ENCODE measurements around the gene REM2. TPM values are rescaled to one million over a fixed set of nuclear protein-coding genes. Genes with fewer than 3 reads are reported as not detected.

Gene REM2
- total and polyA plus RNA-seq, 10 donors: 1.4 to 5.8 (median 3.2) TPM

GRCh38 chr14:22903742-22904087, 20.7 kb downstream of the REM2 start:
- intact Hi-C loops (cut with DNase I; ENCODE audit: low total_unique reads): no loop called here
- Histone ChIP-seq H3K36me3 (peaks cover 22 to 100% (median 88%) of the 10 kb centered on the region in 6 donors), H3K27me3 (replicated peaks in 1 of 7) (no peaks in the 10 kb centered on the region), H3K27ac (no peak overlapping the region), H3K9me3 (no peaks in the 10 kb centered on the region), H3K4me3 (no peak overlapping the region), H3K4me1 (peaks cover 0 to 24% (median 9%) of the 10 kb centered on the region in 6 donors)
- no peak for TF ChIP-seq POLR2A (IDR thresholded peaks at IDR 0.05)
- no peak for TF ChIP-seq POLR2AphosphoS5 (IDR thresholded peaks at IDR 0.05)
- no peak for TF ChIP-seq CTCF (IDR thresholded peaks at IDR 0.05 in 8 of 11, conservative IDR thresholded peaks at IDR 0.05 in 3 of 11)
- no peak for DNase-seq
- WGBS, 5 donors: 95 to 100% (median 98%) methylated on average over 2 of the region's 2 CpGs

- H3K4me1 ChIP-seq: peaks cover 0 to 30% (median 10%) of the 10 kb centered on the region in 6 donors
- intact Hi-C loops (cut with DNase I; ENCODE audit: low total_unique reads): no loop called here
- H3K4me3 ChIP-seq: no peak overlapping the region
- H3K9me3 ChIP-seq: no peaks in the 10 kb centered on the region
- H3K27ac ChIP-seq: no peak overlapping the region
- no peaks in the 10 kb centered on the region for H3K27me3 ChIP-seq (replicated peaks in 1 of 7)
- no peak for TF ChIP-seq POLR2AphosphoS5 (IDR thresholded peaks at IDR 0.05)
- TF ChIP-seq CTCF (IDR thresholded peaks at IDR 0.05 in 8 of 11, conservative IDR thresholded peaks at IDR 0.05 in 3 of 11): no peak
- TF ChIP-seq POLR2A (IDR thresholded peaks at IDR 0.05): no peak
- WGBS, 5 donors: 93 to 97% (median 95%) methylated on average over 4 of the region's 4 CpGs
- H3K36me3 ChIP-seq: peaks cover 25 to 100% (median 97%) of the 10 kb centered on the region in 6 donors
- no peak for DNase-seq
These were observed 22.6 kb downstream of the REM2 start for GRCh38 chr14:22905627-22906026.

- H3K27ac ChIP-seq: no peak overlapping the region
- WGBS, 5 donors: 96 to 98% (median 97%) methylated on average over 20 of the region's 20 CpGs
- DNase-seq: no peak
- intact Hi-C loops (cut with DNase I; ENCODE audit: low total_unique reads): no loop called here
- TF ChIP-seq POLR2A (IDR thresholded peaks at IDR 0.05) (no peak), CTCF (IDR thresholded peaks at IDR 0.05 in 8 of 11, conservative IDR thresholded peaks at IDR 0.05 in 3 of 11) (no peak), POLR2AphosphoS5 (IDR thresholded peaks at IDR 0.05) (peak in 1 of 3 donors; percentile 41)
- H3K4me1 ChIP-seq: peaks cover 0 to 32% (median 8%) of the 10 kb centered on the region in 6 donors
- peaks cover 25 to 100% (median 95%) of the 10 kb centered on the region in 6 donors for H3K36me3 ChIP-seq
- no peak overlapping the region for H3K4me3 ChIP-seq
- H3K27me3 ChIP-seq (replicated peaks in 1 of 7): no peaks in the 10 kb centered on the region
- no peaks in the 10 kb centered on the region for H3K9me3 ChIP-seq
These were observed 23.1 kb downstream of the REM2 start for GRCh38 chr14:22906073-22906472.

- peaks cover 25 to 100% (median 85%) of the 10 kb centered on the region in 6 donors for H3K36me3 ChIP-seq
- TF ChIP-seq CTCF (IDR thresholded peaks at IDR 0.05 in 8 of 11, conservative IDR thresholded peaks at IDR 0.05 in 3 of 11) (no peak), POLR2AphosphoS5 (IDR thresholded peaks at IDR 0.05) (no peak), POLR2A (IDR thresholded peaks at IDR 0.05) (no peak)
- no peaks in the 10 kb centered on the region for H3K27me3 ChIP-seq (replicated peaks in 1 of 7)
- no peak overlapping the region for H3K4me3 ChIP-seq
- WGBS, 5 donors: 91 to 97% (median 94%) methylated on average over 3 of the region's 3 CpGs
- H3K9me3 ChIP-seq: no peaks in the 10 kb centered on the region
- peaks cover 2 to 45% (median 11%) of the 10 kb centered on the region in 6 donors for H3K4me1 ChIP-seq
- no peak overlapping the region for H3K27ac ChIP-seq
- DNase-seq: no peak
- intact Hi-C loops (cut with DNase I; ENCODE audit: low total_unique reads): no loop called here
These were observed 24.4 kb downstream of the REM2 start for GRCh38 chr14:22907429-22907828.
